Left forelimb (tissue), 1 donor: Measurements from ENCODE around the gene ZC3H7A.

Source experiments
- DNase-seq: peaks from one replicate; pipeline ENCODE4 v3.0.0-alpha.2; 2018; ENCODE audit warnings: low spot score

ZC3H7A gene

DNA sequence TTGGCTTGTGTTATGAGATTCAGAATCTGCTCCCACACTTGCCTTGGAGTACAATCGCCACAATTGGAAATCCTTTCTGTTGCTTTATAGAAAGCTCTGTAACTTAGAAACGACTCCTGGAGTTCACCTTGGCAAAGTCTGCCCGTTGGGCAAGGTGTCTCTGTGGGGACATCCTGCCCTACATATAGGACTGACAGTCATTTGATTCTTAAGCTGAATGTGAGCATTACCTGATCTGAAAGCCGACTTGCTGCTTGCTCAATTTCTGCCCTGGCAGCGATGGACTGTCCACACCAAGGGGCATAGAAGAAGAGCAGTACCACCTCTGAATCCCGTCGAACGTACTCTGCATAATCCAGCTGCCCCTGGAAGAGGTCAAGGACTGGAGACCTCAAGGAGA is 61.3 kb downstream of the ZC3H7A start:
- DNase-seq, result no peak

- DNase-seq, result no peak
These were observed 62.4 kb downstream of the ZC3H7A start for GRCh38 chr16:11734653-11735043.

GRCh38 chr16:11734025-11734652 is 62.9 kb downstream of the ZC3H7A start:
- DNase-seq, result no peak

DNA sequence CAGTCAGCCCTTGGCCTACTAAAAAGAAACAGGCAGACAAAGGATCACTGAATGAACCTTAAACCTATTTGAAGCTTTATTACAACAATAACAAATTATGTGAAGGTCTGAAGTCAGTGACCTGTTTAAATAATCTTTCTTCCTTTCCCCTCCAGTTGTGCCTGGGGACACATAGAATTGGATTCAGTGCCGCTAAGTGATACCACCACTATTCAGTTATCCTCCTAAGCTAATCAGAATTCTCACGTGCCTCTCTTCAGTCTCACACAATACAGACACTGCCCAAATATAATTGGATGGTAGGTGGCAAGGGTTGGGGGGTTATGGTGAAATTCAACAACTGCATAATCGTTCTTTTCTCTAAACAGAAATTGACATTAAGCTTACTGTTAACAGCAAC is 65.8 kb downstream of the ZC3H7A start:
- no peak for DNase-seq

DNA sequence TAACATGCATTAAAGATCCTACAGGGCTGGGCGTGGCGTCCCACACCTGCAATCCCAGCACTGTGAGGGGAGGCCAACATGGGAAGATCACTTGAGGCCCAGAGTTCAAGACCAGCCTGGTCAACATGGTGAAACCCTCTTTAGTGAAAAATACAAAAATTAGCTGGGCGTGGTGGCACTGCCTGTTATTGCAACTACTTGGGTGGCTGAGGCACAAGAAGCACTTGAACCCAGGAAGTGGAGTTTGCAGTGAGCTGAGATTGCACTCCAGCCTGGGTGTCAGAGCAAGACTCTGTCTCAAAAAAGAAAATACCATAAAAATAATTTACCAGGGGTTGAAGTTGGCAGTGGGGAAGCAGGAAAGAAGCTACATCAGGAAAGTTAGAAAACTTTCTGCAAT is 67.3 kb downstream of the ZC3H7A start:
- DNase-seq, result no peak

DNA sequence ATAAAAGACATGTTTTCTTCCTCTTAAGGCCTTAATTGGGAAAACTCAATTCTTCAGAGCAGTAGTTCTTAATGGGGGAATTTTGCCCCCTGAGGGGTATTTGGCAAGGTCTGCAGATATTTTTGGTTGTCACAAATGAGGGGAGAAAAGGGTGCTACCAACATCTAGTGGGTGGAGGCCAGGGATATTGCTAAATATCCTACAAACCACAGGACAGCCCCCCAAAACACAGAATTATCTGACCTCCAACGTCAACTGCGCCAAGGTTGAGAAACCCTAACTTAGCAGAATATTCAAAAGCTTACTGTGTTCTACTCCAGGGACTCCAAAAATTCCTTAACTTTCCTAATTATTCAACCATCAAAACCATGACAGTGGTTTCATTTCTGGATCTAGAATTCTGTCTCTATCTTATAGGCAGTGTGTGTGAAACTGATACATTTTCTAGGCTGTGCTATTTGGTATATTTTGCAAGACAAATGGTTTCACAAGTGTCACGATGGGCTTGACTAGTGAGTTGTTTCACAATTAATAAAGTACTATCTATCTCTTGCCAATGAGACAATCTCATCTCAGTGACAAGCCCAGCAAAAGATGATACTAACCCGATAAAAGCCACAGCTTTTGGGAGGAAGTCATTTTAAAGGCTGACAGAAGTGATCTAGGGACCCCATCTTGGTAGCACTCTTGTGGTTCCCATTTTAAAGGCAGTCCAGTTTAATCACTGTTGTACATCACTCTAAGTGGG is 69.1 kb downstream of the ZC3H7A start:
- no peak for DNase-seq

DNA sequence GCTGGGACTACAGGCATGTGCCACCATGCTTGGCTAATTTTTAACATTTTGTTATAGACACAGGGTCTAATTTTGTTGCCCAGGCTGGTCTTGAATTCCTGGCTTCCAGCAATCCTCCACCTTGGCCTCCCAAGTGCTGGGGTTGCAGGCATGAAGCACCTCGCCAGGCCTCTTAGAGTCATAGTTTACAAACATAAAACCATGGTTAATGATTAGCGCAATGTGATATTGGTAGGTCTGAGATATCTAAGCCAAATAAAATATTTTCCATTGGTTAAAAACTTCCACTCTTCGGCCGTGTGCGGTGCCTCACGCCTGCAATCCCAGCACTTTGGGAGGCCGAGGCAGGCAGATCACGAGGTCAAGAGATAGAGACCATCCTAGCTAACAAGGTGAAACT is 71.0 kb downstream of the ZC3H7A start:
- DNase-seq, result no peak

DNA sequence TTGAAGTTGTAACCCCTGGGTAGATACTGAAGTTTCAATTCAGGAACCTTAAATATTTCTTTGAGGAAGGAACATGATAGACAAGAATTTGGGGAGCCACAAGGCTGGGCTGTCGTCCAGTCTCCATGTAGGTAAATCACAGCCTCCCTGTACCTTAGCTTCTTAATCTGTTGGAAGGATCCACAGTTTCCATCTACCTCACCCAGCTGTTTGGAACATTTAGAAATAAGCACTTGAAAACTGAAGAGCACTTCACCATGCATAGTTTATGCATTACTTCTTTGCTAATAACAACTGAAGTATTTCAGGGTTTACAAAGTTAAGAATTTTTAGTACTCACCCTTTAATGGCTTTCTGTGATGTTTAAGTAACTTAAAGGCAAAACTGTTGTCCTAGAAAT is 71.6 kb downstream of the ZC3H7A start:
- no peak for DNase-seq

DNA sequence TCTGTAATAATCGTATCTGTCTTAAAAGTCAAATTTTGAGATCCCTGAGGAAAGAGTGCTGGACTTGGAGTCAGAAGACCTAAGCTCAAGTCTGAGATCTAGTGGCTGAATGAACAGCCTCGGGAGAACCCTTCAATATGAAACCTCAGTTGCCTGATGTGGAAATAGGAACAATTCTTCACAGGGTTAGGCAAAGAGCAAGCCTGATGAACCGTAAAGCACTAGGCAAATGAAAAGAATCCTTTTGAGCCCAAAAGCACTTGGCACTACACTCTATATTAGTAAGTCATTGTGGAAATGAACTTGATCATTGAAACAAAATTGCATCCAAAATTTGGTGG is 74.6 kb downstream of the ZC3H7A start:
- no peak for DNase-seq

GRCh38 chr16:11721781-11722467 is 75.1 kb downstream of the ZC3H7A start:
- DNase-seq, result no peak

DNA sequence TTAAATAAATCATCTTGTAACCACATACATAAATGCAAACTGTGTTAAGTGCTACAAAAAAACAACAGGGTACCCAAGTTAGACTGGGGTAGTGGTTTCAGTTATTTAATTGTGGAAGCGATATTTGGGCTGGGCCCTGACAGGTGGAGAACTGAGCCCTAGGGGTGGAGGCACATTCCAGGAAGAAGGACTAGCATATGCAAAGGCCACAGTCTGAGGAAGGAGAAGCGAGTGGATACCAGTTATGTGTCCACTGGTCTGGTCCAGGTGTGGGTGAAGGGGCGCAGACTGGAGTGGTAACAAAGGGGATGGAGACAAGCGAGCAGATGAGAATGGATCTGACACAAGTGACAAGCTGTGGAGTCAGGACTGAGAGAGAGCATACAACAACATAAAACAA is 77.3 kb downstream of the ZC3H7A start:
- no peak for DNase-seq

DNA sequence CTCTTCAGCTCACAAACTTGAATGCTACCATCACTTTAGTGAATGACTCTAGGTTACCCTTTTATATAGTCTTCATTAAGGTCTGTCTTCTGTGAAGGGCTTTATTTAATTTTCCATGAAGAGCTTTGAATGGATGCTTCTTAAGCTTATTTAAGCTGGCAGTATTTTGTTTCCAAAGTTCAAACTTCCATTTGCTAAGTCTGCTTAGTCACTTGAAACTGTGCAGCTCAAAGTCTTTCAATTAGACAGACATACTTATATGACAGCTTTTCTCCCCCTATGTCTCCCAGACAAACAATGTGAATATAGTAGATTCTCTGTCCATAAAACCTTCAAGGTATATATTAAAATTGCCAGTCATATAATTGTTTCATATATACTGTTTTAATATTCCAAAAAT is 77.9 kb downstream of the ZC3H7A start:
- DNase-seq, result no peak

DNA sequence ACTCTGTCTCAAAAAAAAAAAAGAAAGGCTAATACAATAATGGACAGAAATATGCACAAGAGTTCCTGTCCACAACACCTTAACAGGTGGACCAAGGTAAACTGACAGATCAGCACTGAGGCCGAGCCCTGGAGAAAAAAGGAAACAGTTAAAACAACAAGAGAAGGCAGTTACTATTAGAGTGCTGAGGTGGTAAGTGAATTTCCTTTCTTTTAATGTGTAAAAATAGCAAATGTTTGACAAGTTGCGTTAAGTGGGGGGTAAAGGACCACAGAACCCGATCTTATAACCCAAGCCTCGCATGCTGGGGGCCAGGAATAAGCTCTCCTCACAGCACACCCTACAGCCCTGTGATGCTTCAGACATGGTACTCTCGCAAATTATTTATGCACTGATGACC is 79.2 kb downstream of the ZC3H7A start:
- DNase-seq, result no peak

- no peak for DNase-seq
These were observed 80.7 kb downstream of the ZC3H7A start for GRCh38 chr16:11716336-11716735.

- no peak for DNase-seq
These were observed 81.7 kb downstream of the ZC3H7A start for GRCh38 chr16:11715246-11715947.

DNA sequence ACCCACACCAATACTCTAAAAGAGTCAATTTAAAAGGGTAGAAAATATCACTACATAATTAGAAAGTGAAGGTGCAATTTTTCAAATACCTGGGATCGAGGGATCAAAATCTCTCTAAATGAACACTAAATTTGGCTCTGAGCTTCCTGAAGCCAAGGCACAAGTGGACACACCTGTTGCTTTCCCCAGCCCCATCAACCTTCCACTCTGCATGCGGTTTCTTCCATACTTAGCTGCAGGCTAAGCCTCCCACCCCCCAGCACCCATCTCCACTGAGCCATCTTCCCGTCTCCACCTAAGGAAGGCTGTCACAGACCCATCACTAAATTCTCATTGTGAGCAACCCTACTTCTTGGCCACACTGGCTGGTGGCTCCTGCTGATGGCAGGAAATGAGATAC is 84.9 kb downstream of the ZC3H7A start:
- DNase-seq, result no peak

DNA sequence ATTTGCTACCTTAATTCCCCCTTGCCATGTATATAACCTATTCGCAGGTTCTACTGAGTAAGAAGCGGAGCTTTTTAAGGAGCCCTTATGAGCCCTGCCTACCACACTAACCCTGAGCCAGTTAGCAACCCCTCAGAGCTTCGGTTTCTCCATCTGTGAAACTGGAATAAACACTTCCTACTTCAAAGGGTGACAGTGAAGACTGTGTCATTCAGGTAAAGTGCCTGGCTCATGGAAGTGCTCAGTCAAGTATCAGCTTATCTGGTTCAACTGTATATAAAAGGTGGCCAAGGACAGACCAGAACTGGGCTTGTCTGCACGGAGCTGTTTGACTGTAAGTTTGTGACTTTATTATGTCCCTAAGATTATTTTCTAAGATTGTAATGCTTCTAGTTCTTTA is 85.4 kb downstream of the ZC3H7A start:
- DNase-seq, result no peak

DNA sequence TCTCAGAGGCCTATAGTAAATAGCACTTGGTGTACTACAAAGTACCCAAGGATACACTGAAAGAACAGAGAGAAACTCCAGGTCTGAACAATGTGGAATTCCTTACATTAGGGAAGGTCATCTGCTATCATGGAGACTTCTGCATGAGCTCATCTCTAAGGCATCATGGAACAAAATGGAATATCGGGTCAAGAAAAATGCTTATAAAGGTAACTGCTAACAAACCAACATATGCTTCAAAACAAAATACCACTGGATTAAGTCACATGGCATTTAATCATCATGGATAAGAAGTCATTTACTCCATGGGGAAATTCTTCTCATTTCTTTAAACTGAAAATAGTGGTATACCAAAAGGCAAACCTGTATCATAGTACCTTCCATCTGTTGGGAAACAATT is 88.6 kb downstream of the ZC3H7A start:
- DNase-seq, result no peak

- DNase-seq, result no peak
These were observed 89.3 kb downstream of the ZC3H7A start for GRCh38 chr16:11707679-11708197.

DNA sequence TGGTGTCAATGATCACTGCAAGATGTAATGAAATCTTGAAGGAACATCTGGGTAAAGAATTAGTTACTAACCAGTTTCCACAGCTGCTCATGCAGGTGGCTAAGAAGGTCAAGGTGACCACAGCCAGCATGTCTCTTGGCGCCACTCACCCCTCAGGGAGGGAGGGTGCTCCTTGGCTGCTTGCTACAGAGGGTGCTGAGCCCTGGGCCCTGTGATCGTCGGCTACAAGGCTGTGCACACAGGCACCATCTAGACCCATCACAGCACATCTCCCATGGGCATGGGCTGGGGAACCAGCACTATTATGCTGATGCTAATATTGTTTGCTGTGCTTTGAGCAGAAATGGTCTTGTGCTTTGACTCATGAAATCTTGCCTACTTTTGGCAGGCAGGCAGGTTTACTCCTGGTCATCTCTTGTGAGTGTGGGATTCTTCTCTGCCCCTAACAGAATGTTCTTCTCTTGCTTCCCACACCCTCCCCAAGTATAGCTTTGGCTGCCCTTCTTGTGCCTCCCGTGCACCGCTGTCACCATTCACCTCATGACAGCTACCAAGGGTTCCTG is 90.8 kb downstream of the ZC3H7A start:
- no peak for DNase-seq

DNA sequence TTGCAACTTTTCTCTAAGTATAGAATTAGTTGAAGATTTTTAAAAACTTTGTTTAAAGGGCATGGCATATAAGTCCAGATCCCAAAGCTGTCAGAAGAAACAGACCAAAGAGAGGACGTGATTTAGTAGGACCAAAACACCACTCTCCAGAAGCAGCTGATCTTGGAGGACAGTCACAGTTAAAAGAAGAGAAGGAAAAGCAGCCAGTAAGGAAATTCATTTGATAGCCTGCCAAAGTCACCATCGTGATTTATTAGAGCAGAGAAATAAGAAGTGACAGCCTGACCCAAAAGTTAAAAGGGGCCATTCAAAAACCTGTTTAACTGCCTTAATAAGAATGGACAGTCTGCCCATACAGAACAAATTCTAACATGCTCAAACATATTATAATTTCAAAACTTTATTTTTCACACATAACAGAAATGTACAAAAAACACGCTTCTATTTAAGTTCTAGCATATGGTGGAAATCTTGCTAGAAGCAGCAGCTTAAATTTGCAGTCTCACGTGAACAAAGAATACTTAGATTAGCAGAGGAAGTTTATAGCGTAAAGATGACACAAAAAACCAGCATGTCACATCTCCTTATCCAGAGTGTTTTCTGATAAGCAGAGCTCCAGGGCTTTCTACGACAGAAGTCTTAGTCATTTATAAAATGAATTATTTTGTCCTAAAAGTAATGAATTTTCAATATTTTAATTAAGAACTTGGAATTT is 91.6 kb downstream of the ZC3H7A start:
- no peak for DNase-seq
